GM12878 (cell line): ENCODE data around the gene SPRED3. TPM values are rescaled to one million over a fixed set of nuclear protein-coding genes. Genes with fewer than 3 reads are reported as not detected.

Experiments
- ATAC-seq: fragments of 200-7000 bp; cut with Tn5 transposase; 3 replicates; pipeline ENCODE4 v1.9.1; 2020; ENCODE audit warnings: mild to moderate bottlenecking, moderate library complexity
- BruUV-seq: library from RNA; stranded (reverse); fragments of 400-500 nt; replicated peaks from 2 replicates; lab custom pipeline; 2021; lab: Mats Ljungman, UMichigan
- CTCF ChIA-PET: fragments of 300-600 bp; sonication (Branson Sonifier 250); formaldehyde crosslinking; extraction: SDS; loops from one replicate; lab custom pipeline; 2021; ENCODE audit warnings: inconsistent platforms; lab: Yijun Ruan, JAX
- POLR2A ChIA-PET: fragments of 350-600 bp; formaldehyde crosslinking; extraction: SDS; loops from one replicate; lab custom pipeline; 2021; ENCODE audit warnings: inconsistent platforms; lab: Charles Lee
- RAD21 ChIA-PET: fragments of 300-600 bp; sonication (Branson Sonifier 250); formaldehyde crosslinking; loops from one replicate; lab custom pipeline; 2023; ENCODE audit warnings: antibody characterized with exemption; ENCODE audit not compliant: unreplicated experiment; lab: Charles Lee
- SMC1A ChIA-PET: fragments of 300-600 bp; sonication (Branson Sonifier 250); formaldehyde crosslinking; loops from one replicate; lab custom pipeline; 2023; ENCODE audit not compliant: unreplicated experiment, uncharacterized antibody; lab: Charles Lee
- DNase-seq: peaks from one replicate; pipeline ENCODE4 v3.0.0-alpha.2; 2011; ENCODE audit warnings: low read depth, low spot score
- FAIRE-seq: peaks from 3 replicates; lab custom pipeline; 2011; peaks lifted over from hg19 to GRCh38; lab: Jason Lieb, UNC
- H2AFZ ChIP-seq: 2 replicates; pipeline ENCODE4 v1.6.0; 2011; ENCODE audit warnings: low read depth, low read length, control low read depth; ENCODE audit not compliant: control insufficient read depth
- H3K27ac ChIP-seq: 2 replicates; pipeline ENCODE4 v1.5.1; 2011; ENCODE audit warnings: control low read depth; ENCODE audit not compliant: control insufficient read depth, insufficient read depth
- H3K27me3 ChIP-seq, 2 experiments: replicated peaks in 1 of 2; 2 replicates each; pipeline versions ENCODE4 v1.6.0 to v1.6.1; 2011; ENCODE audit warnings: low read length in 1 of 2; ENCODE audit not compliant: control insufficient read depth in 2 of 2, insufficient read depth in 2 of 2
- H3K36me3 ChIP-seq, 2 experiments: 2 replicates each; pipeline ENCODE4 v1.5.1; 2011; ENCODE audit warnings: low read length in 1 of 2; ENCODE audit not compliant: control insufficient read depth in 2 of 2, insufficient read depth in 2 of 2
- H3K4me1 ChIP-seq: 2 replicates; pipeline ENCODE4 v1.6.1; 2011; ENCODE audit warnings: mild to moderate bottlenecking, low read length, moderate library complexity, mixed read lengths; ENCODE audit not compliant: control insufficient read depth, insufficient read depth
- H3K4me2 ChIP-seq: 2 replicates; pipeline ENCODE4 v1.6.0; 2011; ENCODE audit warnings: control low read depth; ENCODE audit not compliant: control insufficient read depth, insufficient read depth
- H3K4me3 ChIP-seq: fragments of 200-600 bp; sonication (generic); 2 replicates; pipeline ENCODE4 v1.5.1; 2016
- H3K79me2 ChIP-seq: 2 replicates; pipeline ENCODE4 v1.6.0; 2011; ENCODE audit warnings: low read length; ENCODE audit not compliant: control insufficient read depth, insufficient read depth
- H3K9ac ChIP-seq: 2 replicates; pipeline ENCODE4 v1.8.0; 2011; ENCODE audit warnings: low read length, control low read depth, mixed read lengths; ENCODE audit not compliant: control insufficient read depth, insufficient read depth
- H3K9me3 ChIP-seq: replicated peaks from 3 replicates; pipeline ENCODE4 v1.5.1; 2011; ENCODE audit warnings: mild to moderate bottlenecking, low read length; ENCODE audit not compliant: control insufficient read depth, insufficient read depth
- H4K20me1 ChIP-seq: 2 replicates; pipeline ENCODE4 v1.6.0; 2011; ENCODE audit not compliant: control insufficient read depth, insufficient read depth
- BHLHE40 ChIP-seq, 2 experiments: fragments of 450-650 bp in 1 of 2; IDR thresholded peaks; 2 replicates each; pipeline ENCODE4 v1.6.1; 2011 to 2017; ENCODE audit warnings: low read depth in 2 of 2, borderline replicate concordance in 1 of 2, improper control_type of control experiment in 1 of 2, low read length in 1 of 2, mild to moderate bottlenecking in 1 of 2
- FOS ChIP-seq: IDR thresholded peaks from 3 replicates; pipeline ENCODE4 v1.6.1; 2011; ENCODE audit warnings: borderline replicate concordance; ENCODE audit not compliant: insufficient read length; ENCODE audit errors: extremely low read depth
- FOXM1 ChIP-seq: IDR thresholded peaks from 2 replicates; pipeline ENCODE4 v1.6.1; 2012; ENCODE audit warnings: low read depth, mild to moderate bottlenecking, inconsistent platforms, low read length, moderate library complexity
- MEF2A ChIP-seq: IDR thresholded peaks from 2 replicates; pipeline ENCODE4 v1.6.1; 2011; ENCODE audit warnings: low read depth, mild to moderate bottlenecking, low read length, moderate library complexity; ENCODE audit not compliant: insufficient read depth
- NFXL1 ChIP-seq: fragments of 450-650 bp; IDR thresholded peaks from 2 replicates; pipeline ENCODE4 v1.6.1; 2017; ENCODE audit warnings: antibody characterized with exemption, mild to moderate bottlenecking, borderline replicate concordance
- SREBF1 ChIP-seq: IDR thresholded peaks from 2 replicates; pipeline ENCODE4 v1.6.1; 2012; ENCODE audit warnings: mild to moderate bottlenecking, low read length
- SRF ChIP-seq, 2 experiments: IDR thresholded peaks; 2 replicates each; pipeline ENCODE4 v1.6.1; 2011; ENCODE audit warnings: low read depth in 2 of 2, low read length in 2 of 2, mild to moderate bottlenecking in 1 of 2, moderate library complexity in 1 of 2
- ZNF274 ChIP-seq: IDR thresholded peaks from one replicate; pipeline ENCODE4 v1.8.0; 2011; ENCODE audit not compliant: insufficient read length, insufficient read depth
- WGBS: methylation state at CpG from one replicate; pipeline ENCODE4 v1.1.6; 2016; ENCODE audit warnings: low lambda C conversion rate; ENCODE audit not compliant: insufficient replicate concordance, insufficient coverage; ENCODE audit errors: missing lambda C conversion rate; 5-methylcytosine and 5-hydroxymethylcytosine counted together
- in situ Hi-C: fragments of 300-500 bp; cut with MboI; formaldehyde crosslinking; loops from 9 replicates; pipeline ENCODE4 v1.14.3; 2018; ENCODE audit warnings: mixed read lengths
- intact Hi-C: fragments of 100-400 bp; cut with micrococcal nuclease; formaldehyde crosslinking; loops from one replicate; pipeline ENCODE4 v1.14.2; 2022; ENCODE audit not compliant: unreplicated experiment
- polyA plus RNA-seq, 11 experiments: library from polyadenylated mRNA; depleted of rRNA in 4 of 11; unstranded in 6 of 11; stranded (reverse) in 5 of 11; fragments of >200 nt; fragmentation: Nextera tagmentation in 4 of 11; fragmentation: Illumina TruSeq in 1 of 11; extraction: Ambion mirVana in 4 of 11; extraction: Trizol in 1 of 11; gene quantifications; 1 replicate in 1 of 11; 2 replicates in 10 of 11; pipeline versions ENCODE4 v1.2.1 to v1.2.3, GENCODE V29; 2011 to 2016; ENCODE audit warnings: inconsistent platforms in 2 of 11, missing spikeins in 2 of 11, low read depth in 1 of 11
- total RNA-seq, 4 experiments: library from RNA; depleted of rRNA in 3 of 4; stranded (reverse); fragments of >200 nt in 3 of 4; fragmentation: Illumina TruSeq in 1 of 4; extraction: Trizol in 1 of 4; gene quantifications; 2 replicates each; pipeline versions ENCODE4 v1.2.1 to v1.2.3, GENCODE V29; 2013 to 2021

Gene SPRED3
- total and polyA plus RNA-seq, 10 of the 15 experiments (the other 5 are each of a cell fraction or from before 2014, with no cell fraction given): 0.09 to 1.5 (median 0.31) TPM; not detected in 2

GRCh38 chr19:38417146-38417543, 28.6 kb downstream of the SPRED3 start:
- 0 out of 2 replicates have a peak overlapping the region, but pooled peaks have one; percentile 54 for H3K4me3 ChIP-seq
- ChIA-PET RAD21 (interaction anchor here (1.5 kb wide), 1 partner anchor 15 kb away, joined by 5 read pairs; the partner anchor contains the start of gene FAM98C), POLR2A (no interaction called here), SMC1A (interaction anchor here (1.0 kb wide), 1 partner anchor 13 kb away, joined by 3 read pairs; no protein-coding TSS in a partner anchor), CTCF (interaction anchor here (0.8 kb wide), 1 partner anchor 147 kb away, joined by 3 read pairs; no protein-coding TSS in a partner anchor)
- H3K36me3 ChIP-seq: no peaks in the 10 kb centered on the region
- H3K9me3 ChIP-seq: no peaks in the 10 kb centered on the region
- WGBS: 51% methylated on average over 8 of the region's 8 CpGs
- intact Hi-C loops: no loop called here
- FAIRE-seq (no peak), ATAC-seq (no peak), DNase-seq (no peak)
- in situ Hi-C loops: loop anchor here (25.0 kb wide), 1 partner anchor 220 kb away; the partner anchor contains the start of gene ACTN4
- H3K4me2 ChIP-seq: peak overlapping the region; percentile 68
- TF ChIP-seq SRF (IDR thresholded peaks at IDR 0.05; ENCODE audit: low read depth in 2 of 2, low read length in 2 of 2) (no peak), ZNF274 (no peak), FOS (no peak), BHLHE40 (IDR thresholded peaks at IDR 0.05; ENCODE audit: borderline replicate concordance in 1 of 2, low read depth in 2 of 2, low read length in 1 of 2) (no peak), MEF2A (no peak), FOXM1 (no peak), SREBF1 (no peak), NFXL1 (no peak)
- peak overlapping the region; percentile 29; the same call in 1 of the 2 replicates for H2AFZ ChIP-seq
- H3K27me3 ChIP-seq: no peaks in the 10 kb centered on the region; a peak in 1 of 4 replicates
- H3K79me2 ChIP-seq: no peaks in the 10 kb centered on the region
- no peak overlapping the region for H3K27ac ChIP-seq
- no peaks in the 10 kb centered on the region for H4K20me1 ChIP-seq
- BruUV-seq: no TSS peak
- no peak overlapping the region for H3K9ac ChIP-seq
- peaks cover 7% of the 10 kb centered on the region for H3K4me1 ChIP-seq
